Chondrocyte (in vitro differentiated cells): Measurements from ENCODE around the gene CYB5RL. TPM values are rescaled to one million over a fixed set of nuclear protein-coding genes. Genes with fewer than 3 reads are reported as not detected.

Source experiments
- DNase-seq: peaks from one replicate; pipeline ENCODE4 v3.0.0; 2021; ENCODE audit warnings: mixed read lengths, low spot score
- H3K27ac Mint-ChIP-seq: one replicate; pipeline ENCODE4 v1.8.0; 2021; ENCODE audit warnings: mild to moderate bottlenecking, moderate library complexity, mixed read lengths; ENCODE audit not compliant: unreplicated experiment
- H3K27me3 Mint-ChIP-seq: 2 replicates; pipeline ENCODE4 v1.8.0; 2021; ENCODE audit warnings: low read depth, mixed read lengths
- H3K36me3 Mint-ChIP-seq: 2 replicates; pipeline ENCODE4 v1.8.0; 2021; ENCODE audit warnings: low read depth, mixed read lengths
- H3K4me1 Mint-ChIP-seq: 2 replicates; pipeline ENCODE4 v1.8.0; 2021; ENCODE audit warnings: low read depth, mild to moderate bottlenecking, mixed read lengths
- H3K4me3 Mint-ChIP-seq: one replicate; pipeline ENCODE4 v1.8.0; 2021; ENCODE audit warnings: mild to moderate bottlenecking, moderate library complexity, mixed read lengths; ENCODE audit not compliant: unreplicated experiment
- H3K9me3 Mint-ChIP-seq: 2 replicates; pipeline ENCODE4 v1.8.0; 2021; ENCODE audit warnings: low read depth, mixed read lengths
- CTCF ChIP-seq: fragments of 200-600 bp; sonication (generic); IDR thresholded peaks from 2 replicates; pipeline ENCODE4 v1.5.0; 2021; ENCODE audit warnings: antibody characterized with exemption, mild to moderate bottlenecking, moderate library complexity
- total RNA-seq: library from RNA; stranded (reverse); gene quantifications from 3 replicates; pipeline ENCODE4 v1.2.1, GENCODE V29; 2021

CYB5RL gene
- total RNA-seq, 1 donor from 2014 or later = 7.8 TPM

DNA sequence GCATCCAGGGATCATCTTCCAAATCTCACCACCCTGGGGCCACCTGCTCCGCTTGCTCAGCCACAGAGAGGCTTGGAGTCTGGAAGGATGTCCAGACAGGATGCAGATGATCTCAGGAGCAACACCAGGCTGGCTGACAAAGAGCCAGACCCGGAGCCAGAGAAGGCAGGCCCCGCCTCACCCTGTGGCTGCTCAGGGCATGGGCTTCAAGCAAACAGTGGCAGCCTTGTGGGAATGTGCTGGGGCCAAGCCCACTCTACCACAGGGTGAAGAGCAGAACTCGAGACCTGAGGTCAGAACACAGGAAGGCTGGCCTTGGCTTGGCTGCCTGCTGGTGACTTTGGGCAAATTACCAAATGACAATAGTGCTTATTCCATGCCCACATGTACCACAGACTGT lies 45.7 kb upstream of the CYB5RL start:
- H3K9me3 Mint-ChIP-seq = no peaks in the 10 kb centered on the region
- H3K4me3 Mint-ChIP-seq = no peak overlapping the region
- H3K27ac Mint-ChIP-seq = no peak overlapping the region
- no peaks in the 10 kb centered on the region for H3K27me3 Mint-ChIP-seq
- no peak for DNase-seq
- no peak for TF ChIP-seq CTCF
- peaks cover 3% of the 10 kb centered on the region for H3K36me3 Mint-ChIP-seq
- peaks cover 26% of the 10 kb centered on the region for H3K4me1 Mint-ChIP-seq

- DNase-seq = no peak
- peaks cover 3% of the 10 kb centered on the region for H3K36me3 Mint-ChIP-seq
- no peaks in the 10 kb centered on the region for H3K9me3 Mint-ChIP-seq
- no peak overlapping the region for H3K27ac Mint-ChIP-seq
- TF ChIP-seq CTCF = no peak
- H3K4me3 Mint-ChIP-seq = no peak overlapping the region
- no peaks in the 10 kb centered on the region for H3K27me3 Mint-ChIP-seq
- H3K4me1 Mint-ChIP-seq = peaks cover 23% of the 10 kb centered on the region
Observed at GRCh38 chr1:54244655-54245054, 44.8 kb upstream of the CYB5RL start.

DNA sequence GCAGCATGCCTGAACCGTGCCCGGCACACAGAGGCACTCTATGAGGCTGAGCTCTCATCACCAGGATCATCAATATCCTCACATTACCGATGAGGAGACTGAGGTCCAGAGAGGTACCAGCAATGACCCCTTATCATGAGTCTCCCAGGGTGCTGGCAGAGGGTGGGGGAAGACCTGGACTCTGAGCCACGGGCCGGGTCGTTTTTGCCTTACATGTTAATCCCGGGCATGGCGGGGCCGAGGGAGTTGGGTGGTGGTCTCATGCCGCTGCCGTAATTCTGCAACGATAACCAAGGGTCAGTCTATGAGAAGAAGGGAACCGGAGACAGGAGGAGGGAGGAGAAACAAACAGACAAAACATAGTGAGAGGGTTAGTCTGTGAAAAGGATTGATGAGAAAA lies 43.2 kb upstream of the CYB5RL start:
- H3K36me3 Mint-ChIP-seq = peaks cover 3% of the 10 kb centered on the region
- H3K4me1 Mint-ChIP-seq = peaks cover 18% of the 10 kb centered on the region
- no peak overlapping the region for H3K4me3 Mint-ChIP-seq
- no peak overlapping the region for H3K27ac Mint-ChIP-seq
- H3K9me3 Mint-ChIP-seq = no peaks in the 10 kb centered on the region
- no peak for TF ChIP-seq CTCF
- H3K27me3 Mint-ChIP-seq = no peaks in the 10 kb centered on the region
- DNase-seq = no peak

GRCh38 chr1:54241364-54241763 lies 41.5 kb upstream of the CYB5RL start:
- H3K4me3 Mint-ChIP-seq = no peak overlapping the region

DNA sequence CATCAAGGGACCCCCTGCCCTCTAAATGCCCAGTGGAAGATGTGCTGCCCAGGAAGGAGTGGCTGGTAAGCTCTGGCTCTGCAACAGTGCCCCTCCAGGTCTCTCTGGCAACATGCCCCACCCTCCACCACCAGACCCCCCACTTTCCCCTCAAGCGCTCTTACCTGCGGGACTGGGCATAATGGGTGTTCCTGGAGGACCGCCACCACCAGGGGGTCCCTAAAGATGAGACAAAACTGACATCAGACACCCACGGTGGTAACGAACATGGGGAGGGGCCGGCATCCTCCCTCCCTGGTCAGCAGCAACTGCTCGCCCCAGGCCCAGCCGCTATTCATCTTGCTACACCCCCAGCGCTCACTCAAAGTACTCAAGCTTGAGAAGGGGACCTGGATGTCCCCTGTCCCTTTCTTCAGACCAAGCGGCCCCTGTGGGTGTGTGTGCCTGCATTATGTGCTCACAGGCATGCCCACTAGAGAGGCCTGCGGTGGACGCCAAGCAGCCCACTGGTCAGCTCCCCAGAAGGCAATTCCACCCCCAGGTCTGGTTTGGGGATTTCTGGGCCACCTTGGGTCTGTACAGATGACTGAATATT lies 41.0 kb upstream of the CYB5RL start:
- H3K4me1 Mint-ChIP-seq = peaks cover 15% of the 10 kb centered on the region
- no peak for TF ChIP-seq CTCF
- H3K9me3 Mint-ChIP-seq = no peaks in the 10 kb centered on the region
- H3K27ac Mint-ChIP-seq = no peak overlapping the region
- H3K4me3 Mint-ChIP-seq = no peak overlapping the region
- no peaks in the 10 kb centered on the region for H3K27me3 Mint-ChIP-seq
- no peak for DNase-seq
- peaks cover 14% of the 10 kb centered on the region for H3K36me3 Mint-ChIP-seq

More at GRCh38 chr1:54241364-54241763, 41.5 kb upstream of the CYB5RL start:
- peaks cover 18% of the 10 kb centered on the region for H3K4me1 Mint-ChIP-seq
- no peak for DNase-seq
- H3K36me3 Mint-ChIP-seq = peaks cover 14% of the 10 kb centered on the region
- no peaks in the 10 kb centered on the region for H3K27me3 Mint-ChIP-seq
- H3K9me3 Mint-ChIP-seq = no peaks in the 10 kb centered on the region
- TF ChIP-seq CTCF = no peak
- no peak overlapping the region for H3K27ac Mint-ChIP-seq
